GM21423 (cell line): ENCODE measurements around the gene GP1BB.
"Not testable (repeated sequence)": the region's sequence is repeated elsewhere in the genome, so short reads cannot be mapped to it uniquely, and the experiment has no call there.

Experiments used
- ATAC-seq: cut with Tn5 transposase; IDR thresholded peaks from one replicate; pipeline ENCODE4 v1.9.1; 2021; ENCODE audit warnings: mild to moderate bottlenecking, moderate library complexity; ENCODE audit not compliant: unreplicated experiment

The GP1BB gene

DNA sequence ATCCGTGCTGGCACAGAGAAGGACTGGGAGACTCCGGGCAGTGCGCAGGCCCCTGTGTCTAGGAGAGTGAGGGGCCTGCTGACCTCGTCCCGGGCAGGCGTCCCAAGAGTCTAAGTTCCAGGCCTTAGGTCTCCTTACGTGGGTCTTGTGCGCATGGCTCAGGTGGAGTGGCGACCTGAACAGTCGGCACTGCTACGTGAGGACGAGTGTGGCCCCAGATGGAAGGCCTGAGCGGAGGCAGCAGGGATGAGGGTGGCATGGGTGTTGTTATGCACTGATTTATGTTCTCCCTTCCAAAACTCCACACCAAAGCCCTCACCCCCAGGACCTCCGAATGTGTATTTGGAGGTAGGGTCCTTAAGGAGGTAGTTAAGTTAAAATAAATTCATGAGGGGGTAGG lies 29.8 kb upstream of the GP1BB start:
- ATAC-seq, result no peak

DNA sequence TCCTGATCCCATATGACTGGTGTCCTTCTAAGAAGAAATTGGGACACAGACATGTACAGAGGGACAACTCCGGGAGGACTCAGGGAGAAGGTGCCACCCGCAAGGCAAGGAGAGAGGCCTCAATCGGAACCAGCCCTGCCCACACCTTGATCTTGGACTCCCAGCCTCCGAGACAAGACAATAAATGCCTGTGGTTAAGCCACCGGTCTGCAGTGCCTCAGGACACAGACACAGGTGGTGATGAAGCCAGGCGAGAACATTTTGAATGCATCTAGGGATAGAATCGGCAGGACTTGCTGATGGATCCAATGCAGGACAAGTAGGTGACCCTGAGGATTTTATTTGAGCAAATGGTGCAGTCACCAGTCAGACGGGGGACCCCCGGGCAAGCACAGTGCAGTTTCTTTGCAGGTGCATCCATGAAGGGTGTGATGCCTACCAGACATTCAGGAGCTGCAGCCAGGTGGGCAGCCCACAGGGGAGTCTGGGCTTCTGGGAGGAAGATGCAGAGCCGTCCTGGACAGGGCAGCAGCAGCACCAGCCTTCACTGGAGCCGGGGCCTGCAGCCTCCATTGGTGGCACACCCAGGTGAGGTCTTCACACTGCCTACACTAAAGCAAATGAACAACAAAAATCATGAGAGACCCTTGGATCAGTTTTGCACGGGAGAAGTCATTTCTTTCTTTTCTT lies 29.2 kb upstream of the GP1BB start:
- no peak for ATAC-seq

DNA sequence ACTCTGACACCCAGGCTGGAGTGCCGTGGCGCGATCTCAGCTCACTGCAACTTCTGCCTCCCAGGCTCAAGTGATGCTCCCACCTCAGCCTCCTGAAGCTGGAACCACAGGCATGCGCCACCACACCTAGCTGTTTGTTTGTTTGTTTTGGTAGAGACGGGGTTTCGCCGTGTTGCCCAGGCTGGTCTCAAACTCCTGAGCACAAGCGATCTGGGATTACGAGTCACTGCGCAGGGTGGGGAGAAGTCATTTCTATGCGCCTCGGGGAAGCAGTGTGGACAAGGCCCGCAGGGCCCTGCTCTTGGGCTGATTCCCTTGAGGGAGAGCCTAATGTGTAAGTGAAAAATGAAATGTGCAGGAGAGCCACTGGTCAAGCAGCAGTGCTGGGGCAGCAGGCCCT lies 28.6 kb upstream of the GP1BB start:
- ATAC-seq, result no peak

DNA sequence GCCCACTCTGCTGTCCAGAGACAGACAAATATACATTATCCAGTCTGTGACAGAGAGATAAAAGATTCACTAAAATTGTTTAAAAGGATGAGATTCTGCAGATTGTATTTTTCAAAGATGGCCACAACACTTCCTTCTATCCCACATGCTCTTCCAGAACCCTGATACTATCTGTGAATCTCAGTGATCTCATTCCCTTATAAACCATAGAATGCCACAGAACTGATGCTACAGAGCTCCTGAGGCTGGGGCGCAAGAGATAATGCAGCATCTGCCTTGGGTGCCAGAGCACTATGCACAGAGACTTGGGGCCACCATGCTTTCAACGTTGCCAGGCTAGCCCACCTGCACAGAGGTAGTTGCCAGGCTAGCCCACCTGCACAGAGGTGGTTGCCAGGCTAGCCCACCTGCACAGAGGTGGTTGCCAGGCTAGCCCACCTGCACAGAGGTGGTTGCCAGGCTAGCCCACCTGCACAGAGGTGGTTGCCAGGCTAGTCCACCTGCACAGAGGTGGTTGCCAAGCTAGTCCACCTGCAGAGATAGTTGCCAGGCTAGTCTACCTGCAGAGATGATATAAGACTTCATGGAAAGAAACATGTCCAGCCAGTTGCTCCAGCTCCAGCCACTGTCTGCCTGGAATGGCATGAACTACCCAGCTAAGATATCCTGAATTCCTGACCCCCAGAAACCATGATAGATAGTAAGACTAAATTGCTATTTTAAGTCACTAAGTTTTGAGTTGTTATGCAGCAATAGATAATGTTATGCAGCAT lies 26.6 kb upstream of the GP1BB start:
- ATAC-seq, result no peak

DNA sequence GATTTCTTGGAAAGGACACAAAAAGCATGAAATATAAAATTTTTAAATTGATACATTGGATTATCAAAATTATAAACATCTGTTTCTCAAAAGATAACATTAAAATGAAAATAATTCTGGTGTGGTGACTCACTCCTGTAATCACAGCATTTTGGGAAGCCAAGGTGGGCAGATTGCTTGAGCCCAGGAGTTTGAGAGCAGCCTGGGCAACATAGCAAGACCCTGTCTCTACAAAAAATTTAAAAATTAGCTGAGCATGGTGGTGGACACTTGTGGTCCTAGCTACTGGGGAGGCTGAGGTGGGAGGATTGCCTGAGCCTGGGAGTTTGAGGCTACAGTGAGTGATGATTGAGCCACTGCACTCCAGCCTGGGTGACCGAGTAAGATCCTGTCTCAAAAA lies 25.5 kb upstream of the GP1BB start:
- ATAC-seq, result not testable (repeated sequence)

DNA sequence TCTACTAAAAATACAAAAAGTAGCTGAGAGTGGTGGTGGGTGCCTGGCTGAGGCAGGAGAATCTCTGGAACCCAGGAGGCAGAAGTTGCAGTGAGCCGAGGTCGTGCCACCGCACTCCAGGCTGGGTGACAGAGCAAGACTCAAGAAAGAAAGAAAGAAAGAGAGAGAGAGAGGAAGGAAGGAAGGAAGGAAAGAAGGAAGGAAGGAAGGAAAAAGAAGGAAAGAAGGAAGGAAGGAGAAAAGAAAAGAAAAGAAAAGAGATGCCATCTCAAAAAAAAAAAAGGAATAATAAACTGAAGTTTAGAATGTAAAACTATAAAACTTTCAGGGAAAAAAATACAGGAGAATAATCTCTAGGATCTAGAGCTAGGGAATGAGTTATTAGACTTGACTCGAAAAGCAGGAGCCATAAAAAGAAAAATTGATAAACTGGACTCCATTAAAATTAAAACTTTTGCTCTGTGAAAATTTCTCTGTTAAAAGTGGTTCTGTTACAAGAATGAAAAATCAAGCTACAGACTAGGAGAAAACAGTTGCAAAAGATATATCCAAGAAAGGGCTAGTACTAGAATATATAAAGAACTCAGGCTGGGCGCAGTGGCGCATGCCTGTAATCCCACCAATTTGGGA lies 22.4 kb upstream of the GP1BB start:
- ATAC-seq, result no peak

DNA sequence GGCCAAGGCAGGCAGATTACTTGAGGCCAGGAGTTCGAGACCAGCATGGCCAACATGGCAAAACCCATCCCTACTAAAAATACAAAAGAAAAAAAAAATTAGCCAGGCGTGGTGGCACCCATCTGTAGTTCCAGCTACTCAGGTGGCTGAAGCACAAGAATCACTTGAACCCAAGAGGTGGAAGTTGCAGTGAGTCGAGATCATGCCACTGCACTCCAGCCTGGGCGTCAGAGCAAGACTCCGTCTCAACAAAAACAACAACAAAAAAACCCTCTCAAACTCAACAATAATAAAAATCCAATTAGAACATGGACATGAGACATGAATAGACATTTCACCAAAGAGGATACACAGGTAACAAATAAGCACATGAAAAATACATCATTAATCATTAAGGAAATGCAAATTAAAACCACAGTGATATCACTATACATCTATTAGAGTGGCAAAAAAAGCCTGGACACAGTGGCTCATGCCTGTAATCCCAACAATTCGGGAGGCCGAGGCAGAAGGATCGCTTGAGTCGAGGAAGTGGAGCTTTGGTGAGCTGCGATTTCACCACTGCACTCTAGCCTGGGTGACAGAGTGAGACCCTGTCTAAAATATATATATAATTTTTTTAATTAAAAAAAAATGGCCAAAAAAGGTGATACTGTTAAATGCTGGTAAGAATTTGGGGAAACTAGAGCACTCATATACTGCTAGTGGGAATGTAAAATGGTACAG lies 21.8 kb upstream of the GP1BB start:
- no peak for ATAC-seq

DNA sequence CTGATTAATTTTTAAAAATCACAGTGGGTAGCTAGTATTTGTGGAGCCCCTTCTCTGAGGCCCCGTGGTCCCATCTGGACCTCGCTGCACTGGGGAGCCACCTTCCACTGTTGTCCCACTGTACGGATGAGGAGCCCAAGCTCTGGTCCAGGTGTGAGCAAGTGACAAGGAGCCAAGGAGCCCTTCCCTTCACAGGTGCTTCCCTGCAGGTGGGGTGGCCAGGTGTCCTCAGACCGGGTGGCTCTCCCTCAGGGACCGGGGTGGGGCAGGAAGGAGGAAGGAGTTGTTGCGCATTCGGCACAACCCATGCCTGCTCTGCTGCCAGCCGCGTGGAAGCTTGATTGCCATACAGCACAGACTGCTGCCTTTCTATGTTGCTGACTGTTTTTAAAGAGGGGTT lies 19.5 kb upstream of the GP1BB start:
- ATAC-seq, result no peak

DNA sequence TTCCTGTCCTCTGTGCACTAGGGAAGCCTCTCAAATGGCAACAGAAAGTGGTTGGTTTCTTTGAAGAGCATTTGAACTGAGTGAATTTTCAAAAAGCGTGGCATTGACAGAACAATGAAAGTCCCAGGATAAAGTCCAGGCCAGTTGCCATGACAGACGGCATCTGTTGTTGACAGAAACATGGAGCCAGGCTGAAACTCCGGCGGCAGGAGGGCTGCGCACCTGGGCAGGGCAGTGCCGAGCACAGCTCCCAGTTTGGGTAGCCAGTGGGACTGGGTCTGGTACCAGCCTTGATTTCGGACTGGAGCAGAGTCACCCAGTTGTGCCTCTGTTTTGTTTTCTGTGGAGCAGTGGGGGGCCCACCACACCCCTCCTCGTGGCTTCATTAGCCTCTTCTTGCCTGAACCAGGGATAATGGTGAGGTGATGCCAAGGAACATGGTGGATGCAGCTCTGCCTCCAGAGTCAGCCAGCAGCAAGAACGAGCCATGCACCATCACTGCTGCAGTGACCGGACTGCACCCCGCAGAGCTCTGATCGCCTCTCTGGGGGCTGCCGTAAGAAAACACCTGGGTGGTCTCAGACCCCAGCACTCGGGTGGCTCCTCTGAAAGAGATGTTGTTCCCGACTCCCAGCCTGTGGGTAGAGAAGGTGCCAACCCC lies 18.9 kb upstream of the GP1BB start:
- no peak for ATAC-seq

DNA sequence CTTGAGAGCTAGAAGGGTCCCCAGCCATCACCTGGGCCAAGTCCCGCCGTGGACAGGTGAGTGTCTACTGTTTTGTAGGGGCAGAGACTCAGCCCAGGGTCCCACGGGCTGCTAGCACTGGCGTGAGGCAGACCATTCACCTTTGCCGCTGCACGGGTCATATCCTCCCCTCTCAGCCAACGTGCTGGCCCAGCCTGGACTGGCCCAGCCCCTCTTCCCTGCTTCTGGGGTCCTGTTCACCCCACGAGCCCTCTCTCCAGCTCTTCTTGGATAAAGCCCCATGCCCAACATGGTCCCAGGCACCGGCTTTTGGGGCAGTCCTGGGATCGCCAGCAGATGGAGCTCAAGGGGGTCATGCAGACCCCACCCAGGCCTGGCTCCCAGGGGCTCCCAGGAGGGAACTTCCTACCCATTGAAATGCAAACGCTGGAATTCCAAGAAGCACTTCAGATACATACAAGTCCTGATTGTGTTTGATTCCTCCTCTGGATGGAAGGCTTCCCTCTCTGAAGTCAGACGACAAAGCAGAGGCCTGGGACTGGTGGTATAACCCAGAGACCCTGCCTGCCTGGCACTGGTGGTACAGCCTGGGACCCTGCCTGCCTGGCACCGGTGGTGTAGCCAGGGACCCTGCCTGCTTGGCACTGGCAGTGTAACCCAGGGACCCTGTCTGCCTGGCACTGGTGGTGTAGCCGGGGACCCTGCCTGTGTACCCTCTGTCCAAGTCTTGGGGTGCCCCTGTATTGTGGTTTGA lies 18.0 kb upstream of the GP1BB start:
- ATAC-seq, result no peak

DNA sequence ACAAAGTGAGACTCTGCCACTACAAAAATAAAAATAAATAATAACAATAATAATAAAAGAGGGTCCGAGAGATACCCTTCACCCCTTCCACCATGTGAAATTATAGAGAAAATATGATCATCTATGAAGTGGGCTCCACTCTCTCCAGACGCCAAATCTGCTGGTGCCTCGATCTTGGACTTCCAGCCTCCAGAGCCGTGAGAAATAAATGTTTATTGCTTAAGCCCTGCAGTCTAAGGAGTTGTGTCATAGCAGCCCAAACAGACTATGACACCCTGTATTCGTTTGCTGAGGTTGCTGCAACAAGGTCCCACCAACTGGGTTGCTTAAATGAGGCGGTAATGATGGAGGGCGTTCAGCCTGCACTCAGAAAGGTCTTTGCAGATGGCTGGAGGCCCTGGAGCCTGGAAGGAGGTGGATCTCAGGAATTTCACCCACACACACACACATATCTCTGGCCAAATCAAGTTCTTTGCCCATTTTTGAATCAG lies 16.6 kb upstream of the GP1BB start:
- no peak for ATAC-seq

DNA sequence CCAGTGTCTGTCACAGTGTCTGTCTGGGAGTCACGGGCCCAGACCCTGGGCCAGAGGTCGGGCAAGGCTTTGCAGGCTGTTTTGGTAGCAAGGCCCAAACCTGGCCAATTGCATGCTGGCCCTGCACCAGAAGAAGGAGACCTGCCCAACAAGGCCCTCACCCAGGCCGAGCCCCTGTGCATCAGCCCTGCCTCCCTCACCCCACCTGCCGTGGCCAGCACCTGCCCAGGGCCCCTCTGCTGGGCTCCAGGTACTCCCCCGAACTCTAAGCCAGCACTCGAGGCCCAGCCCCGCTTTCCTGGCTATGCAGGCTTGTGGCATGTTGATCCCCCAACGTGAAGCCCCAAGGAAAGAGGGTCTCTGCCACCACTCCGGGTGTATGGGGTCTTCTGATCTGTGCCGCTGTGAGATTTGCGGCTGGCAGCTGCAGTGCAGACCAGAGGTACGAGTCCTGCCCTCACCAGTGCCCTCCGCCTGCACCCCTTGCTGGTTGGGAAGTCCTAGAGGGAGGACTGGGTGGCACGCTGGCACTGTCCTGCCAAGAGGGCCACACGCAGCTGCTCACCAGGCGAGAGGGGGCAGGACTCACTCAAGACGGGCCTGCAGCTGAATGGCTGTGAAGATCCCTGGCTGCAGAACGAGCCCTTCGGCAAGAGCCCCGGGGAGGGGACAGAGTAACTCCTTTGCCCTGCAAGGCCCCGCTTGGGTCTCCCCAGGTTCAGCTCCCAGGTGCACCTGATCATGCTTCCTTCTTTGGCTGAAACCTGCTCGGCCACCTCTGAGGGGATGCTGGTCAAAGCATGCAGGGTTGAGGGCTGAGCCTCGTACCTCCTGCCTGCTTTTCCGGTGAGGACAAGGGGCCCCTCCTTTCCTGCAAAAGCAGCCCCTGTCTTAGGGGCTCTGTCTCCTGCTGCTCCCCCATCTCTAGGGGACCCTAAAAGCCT lies 15.7 kb upstream of the GP1BB start:
- no peak for ATAC-seq

DNA sequence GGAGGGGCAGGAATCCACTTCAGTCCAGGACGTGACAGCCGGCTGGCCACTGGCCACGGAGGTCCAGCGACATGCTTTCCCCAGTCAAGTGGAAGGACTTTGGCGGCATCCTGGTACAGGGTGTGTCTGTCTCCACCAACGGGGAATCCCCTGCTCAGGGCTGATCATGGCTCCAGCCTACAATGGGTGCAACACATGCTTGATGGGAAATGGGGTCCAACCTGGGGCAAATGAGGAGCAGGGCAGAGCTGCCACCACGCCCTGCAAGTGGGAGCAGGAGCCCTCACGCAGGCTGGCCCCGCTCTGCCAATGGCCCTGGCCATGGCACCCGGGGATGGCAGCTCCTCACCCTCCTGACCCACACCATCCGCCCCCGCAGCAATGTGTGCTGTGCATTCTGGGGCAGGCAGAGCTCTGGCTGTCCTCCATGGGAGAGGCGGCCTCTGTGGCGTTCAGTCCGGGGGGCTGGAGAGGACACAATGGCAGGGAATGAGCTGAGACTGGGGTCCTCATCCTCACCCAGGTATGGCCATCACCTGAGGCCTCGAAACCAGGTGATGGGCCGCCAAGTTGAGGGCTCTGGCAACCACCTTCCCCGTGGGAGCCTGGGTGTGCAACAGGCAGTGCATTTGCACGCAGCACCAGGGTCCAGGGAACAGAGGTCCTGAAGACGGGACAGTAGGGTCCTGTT lies 14.9 kb upstream of the GP1BB start:
- no peak for ATAC-seq

DNA sequence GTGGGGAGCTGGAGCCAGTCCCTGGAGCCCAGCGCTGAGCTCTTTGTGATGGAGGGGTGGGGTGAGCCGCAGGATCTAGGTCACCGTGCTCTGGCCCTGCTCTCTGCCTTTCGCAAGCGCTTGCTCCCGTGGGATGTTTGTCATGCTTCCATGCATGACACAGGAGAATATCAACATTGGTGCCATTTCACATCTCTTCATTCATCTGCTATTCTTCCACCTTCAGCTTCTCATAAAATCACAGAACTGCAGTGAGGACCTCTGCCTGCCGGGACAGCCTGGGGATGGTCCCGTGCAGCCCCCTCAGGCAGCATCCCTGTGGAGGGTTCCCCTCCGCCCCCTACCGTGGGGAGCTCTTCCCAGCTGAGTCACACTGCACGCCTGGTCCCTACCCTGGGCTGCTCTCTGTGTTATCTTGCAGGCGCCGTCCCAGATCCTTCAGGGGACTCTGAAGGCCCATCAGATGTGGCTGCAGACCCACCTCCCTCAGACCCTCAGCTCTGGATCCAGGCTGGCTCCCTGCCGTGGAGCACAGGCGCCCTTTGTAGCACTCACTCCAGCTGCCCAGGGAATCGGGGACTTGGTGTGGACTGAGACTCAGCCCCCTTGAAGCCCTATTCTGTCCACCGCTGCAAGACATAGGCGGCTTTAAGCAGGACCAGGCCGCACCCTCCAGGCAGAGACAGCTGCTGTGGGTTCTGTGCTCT lies 14.1 kb upstream of the GP1BB start:
- no peak for ATAC-seq

DNA sequence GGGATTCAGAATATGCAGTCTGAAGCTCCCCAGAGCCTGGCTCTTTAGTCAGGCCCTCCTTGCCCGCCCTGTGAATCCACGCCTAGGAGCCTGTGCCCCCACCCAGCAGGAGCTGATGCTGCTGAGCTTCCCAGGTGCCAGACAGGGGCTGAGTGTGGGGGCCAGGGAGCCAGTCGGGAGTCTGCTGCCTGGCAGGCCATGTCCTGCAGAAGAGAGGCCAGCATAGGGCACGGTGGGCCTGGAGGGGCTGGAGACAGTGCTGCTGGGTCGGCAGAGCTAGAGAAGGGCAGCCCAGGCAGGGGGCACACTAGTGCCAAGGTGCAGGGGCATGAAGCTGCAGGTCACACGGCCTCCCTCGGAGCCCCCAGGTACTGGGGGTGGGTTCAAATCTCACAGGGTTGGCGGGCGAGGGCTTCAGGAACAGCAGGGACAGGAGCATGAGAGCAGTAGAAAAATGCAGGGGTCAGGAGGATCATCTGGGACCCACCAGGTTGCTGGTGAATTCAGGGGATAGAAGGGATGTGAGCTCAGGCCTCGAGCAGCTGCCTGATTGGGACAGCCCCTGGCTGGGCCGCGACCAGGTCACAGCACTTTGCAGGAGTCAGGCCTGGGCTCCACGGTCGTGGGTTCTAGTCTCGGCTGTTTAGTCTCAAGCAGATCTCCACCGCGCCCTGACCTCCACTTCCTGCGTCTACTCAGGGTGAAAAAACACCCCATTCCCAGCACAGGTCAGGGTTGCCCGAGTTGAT lies 13.1 kb upstream of the GP1BB start:
- ATAC-seq, result no peak

DNA sequence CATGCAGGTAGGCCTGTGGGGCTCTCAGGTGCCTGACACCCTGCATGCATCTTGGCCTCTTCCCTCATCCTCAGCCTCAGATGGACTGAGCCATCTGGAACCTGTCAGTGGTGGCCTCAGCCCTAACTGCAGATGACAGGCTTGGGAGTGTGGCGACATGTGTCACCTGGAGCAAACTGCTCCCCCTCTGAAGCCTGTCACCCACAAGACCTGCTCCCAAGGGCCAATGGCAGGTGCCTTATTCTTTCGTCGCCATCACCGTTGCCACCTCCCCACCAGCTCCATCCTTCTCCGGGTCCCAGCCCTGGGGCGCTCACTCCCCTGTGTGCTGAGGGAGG lies 12.6 kb upstream of the GP1BB start:
- ATAC-seq, result no peak

DNA sequence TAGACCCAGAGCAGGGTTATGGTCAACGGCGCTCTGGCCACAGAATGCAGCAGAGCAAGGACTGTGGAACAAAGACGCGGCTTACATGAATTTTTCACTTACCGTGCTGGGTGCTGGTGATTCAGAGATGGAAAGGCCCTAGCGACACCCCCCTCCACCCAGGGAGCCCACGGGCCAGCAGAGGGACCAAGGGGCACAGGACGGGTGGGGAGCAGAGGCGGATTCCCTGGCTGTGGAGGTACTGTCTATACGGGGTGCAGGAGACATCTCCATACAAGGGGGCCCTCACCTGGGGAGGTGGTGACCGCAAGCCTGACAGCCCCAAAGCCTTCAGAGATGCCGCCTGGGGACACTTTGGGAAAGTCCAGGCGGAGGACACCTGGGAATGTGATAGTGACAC lies 10.1 kb upstream of the GP1BB start:
- ATAC-seq, result no peak
